Measurements from ENCODE around the gene RABGAP1L.

RABGAP1L gene

DNA sequence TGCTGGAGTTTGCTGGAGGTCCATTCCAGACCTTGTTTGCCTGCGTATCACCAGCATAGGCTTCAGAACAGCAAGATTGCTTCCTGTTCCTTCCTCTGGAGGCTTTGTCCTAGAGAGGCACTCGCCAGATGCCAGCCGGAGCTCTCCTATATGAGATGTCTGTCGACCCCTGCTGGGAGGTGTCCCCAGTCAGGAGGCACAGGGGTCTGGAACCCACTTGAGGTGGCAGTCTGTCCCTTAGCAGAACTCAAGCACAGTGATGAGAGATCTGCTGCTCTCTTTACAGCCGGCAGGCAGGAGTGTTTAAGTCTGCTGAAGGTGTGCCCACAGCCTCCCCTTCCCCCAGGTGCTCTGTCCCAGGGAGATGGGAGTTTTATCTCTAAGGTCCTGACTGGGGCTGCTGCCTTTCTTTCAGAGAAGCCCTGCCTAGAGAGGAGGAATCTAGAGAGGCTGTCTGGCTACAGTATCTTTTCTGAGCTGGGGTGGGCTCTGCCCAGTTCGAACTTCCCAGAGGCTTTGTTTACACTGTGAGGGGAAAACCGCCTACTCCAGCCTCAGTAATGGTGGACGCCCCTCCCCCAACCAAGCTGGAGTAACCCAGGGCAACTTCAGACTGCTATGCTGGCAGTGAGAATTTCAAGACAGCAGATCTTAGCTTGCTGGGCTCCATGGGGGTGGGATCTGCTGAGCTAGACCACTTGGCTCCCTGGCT is 493.4 kb downstream of the RABGAP1L start:
- in situ Hi-C loops (cut with HindIII; ENCODE audit: low sequenced_read_pairs), result no loop called here
- DNase-seq (ENCODE audit: low read depth), result no peak
- H3K4me3 ChIP-seq (ENCODE audit: low read depth, low read length), result no peak overlapping the region
- TF ChIP-seq, protein P1, sequence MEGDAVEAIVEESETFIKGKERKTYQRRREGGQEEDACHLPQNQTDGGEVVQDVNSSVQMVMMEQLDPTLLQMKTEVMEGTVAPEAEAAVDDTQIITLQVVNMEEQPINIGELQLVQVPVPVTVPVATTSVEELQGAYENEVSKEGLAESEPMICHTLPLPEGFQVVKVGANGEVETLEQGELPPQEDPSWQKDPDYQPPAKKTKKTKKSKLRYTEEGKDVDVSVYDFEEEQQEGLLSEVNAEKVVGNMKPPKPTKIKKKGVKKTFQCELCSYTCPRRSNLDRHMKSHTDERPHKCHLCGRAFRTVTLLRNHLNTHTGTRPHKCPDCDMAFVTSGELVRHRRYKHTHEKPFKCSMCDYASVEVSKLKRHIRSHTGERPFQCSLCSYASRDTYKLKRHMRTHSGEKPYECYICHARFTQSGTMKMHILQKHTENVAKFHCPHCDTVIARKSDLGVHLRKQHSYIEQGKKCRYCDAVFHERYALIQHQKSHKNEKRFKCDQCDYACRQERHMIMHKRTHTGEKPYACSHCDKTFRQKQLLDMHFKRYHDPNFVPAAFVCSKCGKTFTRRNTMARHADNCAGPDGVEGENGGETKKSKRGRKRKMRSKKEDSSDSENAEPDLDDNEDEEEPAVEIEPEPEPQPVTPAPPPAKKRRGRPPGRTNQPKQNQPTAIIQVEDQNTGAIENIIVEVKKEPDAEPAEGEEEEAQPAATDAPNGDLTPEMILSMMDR (IDR thresholded peaks at IDR 0.05; ENCODE audit: low read depth, low read length, missing control alignments), result no peak

DNA sequence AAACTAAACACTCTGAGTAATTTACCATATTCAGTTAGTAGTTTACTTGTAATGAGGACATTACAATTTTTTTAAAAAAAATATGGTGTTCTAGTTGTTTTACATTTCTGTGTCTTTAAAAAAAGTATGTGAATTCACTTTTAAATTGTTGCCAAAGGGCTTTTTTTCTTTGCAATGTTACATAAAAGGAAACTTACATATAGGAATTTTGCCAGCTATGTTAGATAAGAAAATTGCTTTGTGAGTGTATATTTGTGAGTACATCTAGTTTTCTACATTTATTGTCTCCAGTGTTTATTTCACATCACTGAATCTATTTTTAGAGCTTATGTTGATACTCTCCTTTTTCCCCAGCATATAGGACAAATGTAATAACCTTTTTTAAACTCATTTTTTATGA is 495.2 kb downstream of the RABGAP1L start:
- TF ChIP-seq, protein P1 (IDR thresholded peaks at IDR 0.05; ENCODE audit: low read depth, low read length, missing control alignments), result no peak
- H3K4me3 ChIP-seq (ENCODE audit: low read depth, low read length), result no peak overlapping the region
- DNase-seq (ENCODE audit: low read depth), result no peak
- in situ Hi-C loops (cut with HindIII; ENCODE audit: low sequenced_read_pairs), result no loop called here

DNA sequence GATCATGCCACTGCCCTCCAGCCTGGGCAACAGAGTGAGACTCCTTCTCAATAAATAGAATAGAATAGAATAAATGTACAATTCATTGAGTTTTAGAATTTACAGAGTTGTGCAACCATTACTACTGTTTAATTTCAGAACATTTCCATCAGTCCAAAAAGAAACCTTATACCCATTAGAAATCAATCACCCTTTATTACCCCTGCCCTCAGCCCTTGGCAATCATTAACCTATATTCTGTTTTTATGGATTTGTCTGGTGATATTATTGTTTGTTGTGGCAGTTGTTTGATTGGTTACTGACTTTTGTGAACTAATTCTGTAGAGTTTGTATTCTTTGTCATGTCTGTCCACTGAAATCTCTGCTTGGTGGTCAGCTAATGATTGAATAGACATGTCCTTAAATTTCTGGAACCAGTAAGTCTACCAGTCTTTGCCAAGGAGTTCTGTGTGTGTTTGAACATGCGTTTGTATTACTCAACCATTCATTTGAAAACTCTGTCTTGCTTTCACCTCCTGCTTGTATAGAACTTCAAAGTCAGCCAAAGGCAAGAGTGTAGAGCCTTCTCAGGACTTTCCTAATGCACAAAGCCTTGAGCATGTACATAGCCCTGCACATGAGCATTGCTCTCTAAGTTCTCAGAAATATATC is 497.2 kb downstream of the RABGAP1L start:
- DNase-seq (ENCODE audit: low read depth), result no peak
- in situ Hi-C loops (cut with HindIII; ENCODE audit: low sequenced_read_pairs), result no loop called here
- TF ChIP-seq, protein P1 (IDR thresholded peaks at IDR 0.05; ENCODE audit: low read depth, low read length, missing control alignments), result no peak

DNA sequence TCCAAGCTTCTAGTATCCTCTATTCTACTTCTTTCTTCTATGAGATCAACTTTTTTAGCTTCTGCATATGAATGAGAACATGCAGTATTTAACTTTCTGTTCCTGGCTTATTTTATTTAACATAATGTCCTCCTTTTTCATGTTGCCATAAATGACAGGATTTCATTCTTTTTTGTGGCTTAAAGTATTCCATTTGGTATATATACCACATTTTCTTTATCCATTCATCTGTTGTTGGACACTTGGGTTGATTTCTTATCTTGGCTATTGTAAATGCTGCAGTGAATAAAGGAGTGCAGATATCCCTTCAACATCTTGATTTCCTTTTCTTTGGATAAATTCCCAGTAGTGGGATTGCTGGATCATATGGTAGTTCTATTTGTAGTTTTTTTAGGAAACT is 498.1 kb downstream of the RABGAP1L start:
- in situ Hi-C loops (cut with HindIII; ENCODE audit: low sequenced_read_pairs), result no loop called here
- no peak overlapping the region for H3K4me3 ChIP-seq (ENCODE audit: low read depth, low read length)
- DNase-seq (ENCODE audit: low read depth), result no peak
- TF ChIP-seq, protein P1 (IDR thresholded peaks at IDR 0.05; ENCODE audit: low read depth, low read length, missing control alignments), result no peak

More for the DNA sequence above, 497.2 kb downstream of the RABGAP1L start:
- no peak overlapping the region for H3K4me3 ChIP-seq (ENCODE audit: low read depth, low read length)

DNA sequence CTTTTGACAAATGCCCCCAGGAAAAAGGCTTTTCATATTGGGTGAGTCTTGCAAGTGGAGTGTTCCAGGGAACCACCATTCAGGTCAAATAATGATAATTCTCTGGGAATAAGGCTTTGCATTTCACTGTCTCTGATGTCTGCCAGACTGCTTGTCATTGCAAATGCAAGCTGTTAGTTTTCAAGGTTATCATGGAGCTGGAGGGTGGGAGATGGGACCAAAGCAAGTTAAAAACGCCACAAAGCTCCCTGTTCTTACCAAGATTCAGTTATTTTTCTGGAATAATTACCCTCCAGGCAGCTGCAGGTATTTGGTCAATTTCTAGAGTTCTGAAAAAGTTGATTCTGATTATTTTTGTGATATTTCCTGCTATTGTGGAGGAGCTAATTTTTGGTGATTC is 498.6 kb downstream of the RABGAP1L start:
- in situ Hi-C loops (cut with HindIII; ENCODE audit: low sequenced_read_pairs), result no loop called here
- DNase-seq (ENCODE audit: low read depth), result no peak
- TF ChIP-seq, protein P1 (IDR thresholded peaks at IDR 0.05; ENCODE audit: low read depth, low read length, missing control alignments), result no peak
- no peak overlapping the region for H3K4me3 ChIP-seq (ENCODE audit: low read depth, low read length)

DNA sequence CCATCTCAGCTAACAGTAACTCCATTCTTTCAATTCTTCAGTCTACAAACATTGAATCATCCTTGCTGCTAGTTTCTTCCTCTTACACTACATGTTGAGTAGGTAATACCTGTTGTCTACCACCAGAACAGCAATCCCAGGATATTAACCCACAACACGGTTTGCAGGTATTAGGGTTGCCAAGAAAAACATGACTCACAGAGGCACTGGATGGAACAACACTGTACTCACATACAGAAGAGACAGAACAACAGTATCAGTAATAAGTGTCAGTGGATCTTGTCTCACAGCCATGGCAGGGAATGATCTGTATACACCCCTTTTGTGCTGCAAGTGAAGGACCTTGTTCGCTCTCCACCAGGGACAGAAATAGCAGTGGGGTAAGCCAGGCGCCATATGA is 500.5 kb downstream of the RABGAP1L start:
- peak; percentile 55 for DNase-seq (ENCODE audit: low read depth)
- H3K4me3 ChIP-seq (ENCODE audit: low read depth, low read length), result no peak overlapping the region
- in situ Hi-C loops (cut with HindIII; ENCODE audit: low sequenced_read_pairs), result no loop called here
- TF ChIP-seq, protein P1 (IDR thresholded peaks at IDR 0.05; ENCODE audit: low read depth, low read length, missing control alignments), result no peak
